Right cardiac atrium (tissue), 5 donors: ENCODE results near the gene CHRNG. TPM values are rescaled to one million over a fixed set of nuclear protein-coding genes. Genes with fewer than 3 reads are reported as not detected.

Source experiments
- ATAC-seq, 2 donors: fragments of 200-7000 bp; cut with Tn5 transposase; one replicate each; pipeline versions ENCODE4 v1.8.0 to v1.9.1; 2020; ENCODE audit warnings: moderate library complexity in 2 of 2, mild to moderate bottlenecking in 1 of 2
- DNase-seq, 3 donors: peaks; one replicate each; pipeline ENCODE4 v3.0.0-alpha.2; 2020
- H3K27ac ChIP-seq: one replicate; pipeline ENCODE4 v1.5.1; 2013; ENCODE audit warnings: mild to moderate bottlenecking, low read length, control low read depth, moderate library complexity
- H3K27me3 ChIP-seq: one replicate; pipeline ENCODE4 v1.6.1; 2013; ENCODE audit not compliant: control insufficient read depth, insufficient read depth
- H3K4me1 ChIP-seq: one replicate; pipeline ENCODE4 v1.6.1; 2013; ENCODE audit warnings: low read length; ENCODE audit not compliant: control insufficient read depth, insufficient read depth
- H3K4me3 ChIP-seq: one replicate; pipeline ENCODE4 v1.5.1; 2013; ENCODE audit warnings: low read length, control low read depth
- H3K9me3 ChIP-seq: one replicate; pipeline ENCODE4 v1.6.1; 2013; ENCODE audit warnings: low read length; ENCODE audit not compliant: control insufficient read depth
- WGBS: extraction: QIAGEN DNeasy Blood & Tissue Kit; methylation state at CpG from one replicate; pipeline ENCODE4 v1.1.7; 2013; 5-methylcytosine and 5-hydroxymethylcytosine counted together
- intact Hi-C, 4 donors: fragments of 100-400 bp; cut with DNase I; formaldehyde crosslinking; loops; one replicate each; pipeline versions ENCODE4 v1.11.0 to v1.14.0; 2022 to 2023
- polyA plus RNA-seq: library from polyadenylated mRNA; stranded (reverse); fragments of 200-250 nt; gene quantifications from one replicate; pipeline ENCODE4 v1.2.3, GENCODE V29; 2013
- total RNA-seq, 4 donors: library from RNA; stranded (reverse); fragmentation: NEBNext Ultra II Directional; extraction: Animal tissue kit (Norgen Biotek cat#: 25700); gene quantifications; one replicate each; pipeline ENCODE4 v1.2.1, GENCODE V29; 2021
- donor health status: healthy with polysubstance abuse.
- donor health status: DM: no; HTN: yes; CAD: no.
- donor health status: DM: no; HTN: no; CAD: no.
- donor health status: DM: no; HTN: yes; CAD: no; lungs with severe emphysema.
- donor health status: DM: yes; HTN: yes; CAD: no.

CHRNG gene
- total and polyA plus RNA-seq, 5 donors = not detected

GRCh38 chr2:232496501-232497270 is 42.8 kb upstream of the CHRNG start:
- intact Hi-C loops = no loop called here
- ATAC-seq (no peak), DNase-seq (peak in 2 of 3 donors; percentile 22 to 43)
- H3K4me3 ChIP-seq = no peak overlapping the region
- 78% methylated on average over 20 of the region's 20 CpGs for WGBS
- no peaks in the 10 kb centered on the region for H3K4me1 ChIP-seq
- H3K27me3 ChIP-seq = no peaks in the 10 kb centered on the region
- H3K9me3 ChIP-seq = no peaks in the 10 kb centered on the region
- H3K27ac ChIP-seq = no peak overlapping the region

DNA sequence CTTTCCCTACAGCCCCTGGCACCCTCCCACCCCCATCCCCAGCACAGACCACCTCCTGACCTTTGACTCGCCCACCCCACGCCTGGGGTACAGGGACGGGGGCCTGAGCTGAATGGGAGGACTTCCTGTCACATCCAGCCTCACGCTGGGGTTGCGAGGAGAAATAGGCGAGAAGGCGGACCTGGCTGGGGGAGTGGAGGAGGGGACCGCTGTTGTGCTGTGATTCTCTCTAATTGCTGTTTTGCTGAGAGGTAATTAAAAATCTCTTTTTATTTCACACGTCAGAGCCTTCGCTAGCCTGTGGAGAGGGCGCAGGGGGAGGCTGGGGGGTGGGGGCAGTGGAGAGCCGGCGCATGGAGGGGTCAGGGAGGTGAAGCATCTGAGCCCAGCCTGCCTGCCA is 42.1 kb upstream of the CHRNG start:
- no peaks in the 10 kb centered on the region for H3K27me3 ChIP-seq
- no peaks in the 10 kb centered on the region for H3K9me3 ChIP-seq
- DNase-seq (peak in 2 of 3 donors; percentile 16 to 34), ATAC-seq (no peak)
- H3K4me3 ChIP-seq = no peak overlapping the region
- 72% methylated on average over 13 of the region's 13 CpGs for WGBS
- intact Hi-C loops = no loop called here
- H3K4me1 ChIP-seq = no peaks in the 10 kb centered on the region
- no peak overlapping the region for H3K27ac ChIP-seq

DNA sequence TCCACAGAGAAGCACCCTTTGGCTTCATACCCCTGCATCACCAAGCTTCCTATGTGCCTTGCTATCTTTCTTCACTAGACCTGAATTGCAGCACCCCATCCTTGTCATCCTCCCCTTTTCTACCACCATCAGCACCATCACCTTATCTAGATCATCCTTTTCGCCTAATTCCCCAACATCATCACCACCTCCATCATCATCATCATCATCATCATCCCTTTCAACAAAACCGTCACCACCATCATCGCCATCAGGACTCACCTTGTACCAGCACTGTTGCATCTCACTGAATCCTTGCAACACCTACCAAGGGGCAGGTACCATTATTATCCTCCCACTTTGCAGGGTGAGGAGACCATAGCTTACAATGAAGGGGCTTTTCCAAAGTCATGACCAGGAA is 41.0 kb upstream of the CHRNG start:
- intact Hi-C loops = no loop called here

DNA sequence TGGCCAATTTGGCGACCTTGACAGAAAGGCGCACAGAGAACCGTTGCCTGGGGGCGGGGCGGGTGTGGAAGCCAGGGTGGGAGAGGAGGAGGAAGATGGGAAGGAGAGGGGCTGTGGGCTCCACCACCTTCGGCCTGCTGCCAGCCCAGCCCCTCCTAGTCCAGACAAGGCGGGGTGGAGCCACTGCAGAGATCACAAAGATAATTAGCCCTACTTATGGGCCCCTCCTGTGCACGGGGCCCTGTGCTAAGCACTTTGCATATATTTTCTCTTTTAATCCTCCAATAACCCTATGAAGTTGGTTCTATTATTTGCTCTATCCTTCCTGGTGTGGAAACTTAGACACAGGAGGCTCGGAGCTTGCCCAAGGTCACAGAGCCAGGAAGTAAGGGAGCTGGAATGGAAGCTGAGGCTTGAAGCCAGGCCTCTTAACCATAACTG is 38.1 kb upstream of the CHRNG start:
- Histone ChIP-seq H3K9me3 (no peaks in the 10 kb centered on the region), H3K4me1 (no peaks in the 10 kb centered on the region), H3K27ac (no peak overlapping the region), H3K27me3 (no peaks in the 10 kb centered on the region), H3K4me3 (no peak overlapping the region)
- intact Hi-C loops = no loop called here
- ATAC-seq (no peak), DNase-seq (peak in 1 of 3 donors; percentile 48)
- WGBS = 79% methylated on average over 9 of the region's 9 CpGs

More for the DNA sequence above, 41.0 kb upstream of the CHRNG start:
- no peak overlapping the region for H3K27ac ChIP-seq
- H3K4me1 ChIP-seq = no peaks in the 10 kb centered on the region
- ATAC-seq (no peak), DNase-seq (no peak)
- no peaks in the 10 kb centered on the region for H3K9me3 ChIP-seq
- H3K4me3 ChIP-seq = no peak overlapping the region
- 94% methylated on average over 3 of the region's 3 CpGs for WGBS
- H3K27me3 ChIP-seq = no peaks in the 10 kb centered on the region

GRCh38 chr2:232501794-232502390 is 37.6 kb upstream of the CHRNG start:
- ATAC-seq (no peak), DNase-seq (peak in 1 of 3 donors; percentile 35)
- H3K27ac ChIP-seq = no peak overlapping the region
- 53% methylated on average over 10 of the region's 10 CpGs for WGBS
- intact Hi-C loops = no loop called here
- no peaks in the 10 kb centered on the region for H3K9me3 ChIP-seq
- no peak overlapping the region for H3K4me3 ChIP-seq
- H3K4me1 ChIP-seq = no peaks in the 10 kb centered on the region
- no peaks in the 10 kb centered on the region for H3K27me3 ChIP-seq

DNA sequence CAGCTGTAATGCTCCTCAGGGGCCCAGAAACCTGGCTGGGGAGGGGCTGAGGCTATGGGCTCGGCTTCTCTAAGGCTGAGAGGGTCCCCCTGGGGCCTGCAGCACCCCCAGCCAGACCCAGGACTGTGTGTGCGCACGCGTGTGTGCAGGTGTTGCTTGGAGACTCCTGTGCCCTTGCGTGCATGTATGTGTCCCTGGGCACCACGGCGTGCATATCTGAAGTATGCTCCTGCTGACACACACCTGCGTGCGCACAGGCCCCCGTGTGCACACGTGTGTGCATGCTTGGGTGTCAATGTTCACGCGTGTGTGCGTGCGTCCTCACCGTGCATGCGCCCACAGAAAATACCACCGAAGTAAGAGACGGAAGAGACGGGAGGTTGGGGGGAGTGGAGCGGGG is 37.0 kb upstream of the CHRNG start:
- 28% methylated on average over 21 of the region's 21 CpGs for WGBS
- no peaks in the 10 kb centered on the region for H3K9me3 ChIP-seq
- H3K4me1 ChIP-seq = no peaks in the 10 kb centered on the region
- DNase-seq (peak in 1 of 3 donors; percentile 47), ATAC-seq (peak; percentile 3 to 8)
- peak overlapping the region; percentile 51 for H3K4me3 ChIP-seq
- no peak overlapping the region for H3K27ac ChIP-seq
- no peaks in the 10 kb centered on the region for H3K27me3 ChIP-seq
- intact Hi-C loops = no loop called here

DNA sequence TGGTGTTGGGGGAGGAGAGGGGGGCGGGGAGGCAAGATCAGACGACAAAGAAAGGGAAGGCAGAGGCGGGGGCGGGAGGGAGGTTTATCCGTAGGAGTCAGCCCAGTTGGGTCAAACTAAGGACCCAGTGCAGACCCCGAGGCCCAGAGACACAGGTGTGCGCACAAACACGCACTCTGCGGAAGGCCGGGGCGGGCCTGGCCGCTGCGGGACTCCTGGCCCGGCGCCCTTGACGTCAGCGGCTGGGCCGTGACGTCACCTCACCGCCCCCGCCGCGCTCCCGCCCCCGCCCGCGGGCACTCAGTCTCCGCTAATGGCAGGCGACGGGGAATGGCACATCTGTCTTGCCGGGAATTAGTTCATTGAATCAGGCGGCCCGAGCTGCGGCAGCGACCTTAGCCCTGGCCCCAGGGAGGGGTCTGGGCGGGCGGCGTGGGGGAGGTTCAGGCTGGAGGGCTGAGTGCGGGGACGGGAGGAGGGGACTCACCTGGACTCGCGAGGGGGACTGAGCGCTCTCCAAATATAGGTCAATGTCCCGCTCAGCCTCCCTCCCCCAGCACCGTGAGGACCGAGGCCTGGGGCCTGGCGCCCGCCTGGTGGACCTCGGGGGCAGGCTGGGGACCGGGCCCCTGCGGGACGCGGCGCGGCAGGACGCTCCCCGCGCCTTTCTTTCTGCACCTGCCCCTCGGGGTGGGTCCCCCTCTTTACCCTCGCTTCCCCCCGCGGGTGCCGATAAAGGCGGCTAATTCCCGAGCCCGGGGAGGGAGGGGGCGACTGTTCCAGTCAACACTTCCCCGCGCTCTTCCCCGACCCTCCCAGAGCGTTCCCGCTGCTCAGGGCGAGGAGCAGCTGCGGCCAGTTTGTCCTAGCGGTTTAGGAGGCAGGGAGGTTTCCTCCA is 36.3 kb upstream of the CHRNG start:
- DNase-seq = peak; percentile 60 to 79 (median 79)
- Histone ChIP-seq H3K9me3 (no peaks in the 10 kb centered on the region), H3K27me3 (no peaks in the 10 kb centered on the region), H3K4me3 (peak overlapping the region; percentile 51), H3K4me1 (no peaks in the 10 kb centered on the region), H3K27ac (no peak overlapping the region)
- ATAC-seq = peak; percentile 72 to 75
- WGBS = 1% methylated on average over 74 of the region's 75 CpGs
- intact Hi-C loops = no loop called here

DNA sequence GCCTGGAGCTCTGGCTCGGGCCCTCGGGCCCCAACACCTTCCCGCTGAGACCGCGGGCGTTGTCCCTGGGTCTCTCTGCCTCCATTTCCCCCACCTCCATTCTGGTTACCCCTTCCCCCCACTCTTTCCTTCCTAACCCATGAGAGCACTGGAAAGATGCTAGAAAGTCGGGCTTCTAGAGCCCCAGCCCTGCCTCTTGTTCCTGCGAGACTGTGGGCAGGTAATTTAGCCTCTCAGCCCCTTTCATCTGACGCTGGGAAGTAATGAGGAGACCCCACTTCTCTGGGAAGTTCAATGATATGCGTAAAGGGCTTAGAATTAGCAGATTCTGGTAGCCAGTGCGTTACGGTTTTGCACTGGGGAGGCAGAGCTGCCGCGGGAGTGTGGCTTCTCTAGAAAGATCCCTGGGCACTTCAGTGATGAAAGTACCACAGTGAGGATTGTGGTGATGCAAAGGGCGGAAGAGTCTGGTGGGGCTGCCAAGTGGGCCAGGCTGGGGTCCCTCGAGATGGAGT is 35.6 kb upstream of the CHRNG start:
- no peak overlapping the region for H3K4me3 ChIP-seq
- H3K27me3 ChIP-seq = no peaks in the 10 kb centered on the region

GRCh38 chr2:232504438-232504837 is 35.1 kb upstream of the CHRNG start:
- intact Hi-C loops = no loop called here
- Histone ChIP-seq H3K9me3 (no peaks in the 10 kb centered on the region), H3K27me3 (no peaks in the 10 kb centered on the region), H3K4me1 (no peaks in the 10 kb centered on the region), H3K4me3 (no peak overlapping the region), H3K27ac (no peak overlapping the region)
- DNase-seq (peak in 1 of 3 donors; percentile 12), ATAC-seq (no peak)
- 81% methylated on average over 2 of the region's 2 CpGs for WGBS

More for the DNA sequence above, 35.6 kb upstream of the CHRNG start:
- no peak for ATAC-seq
- no peaks in the 10 kb centered on the region for H3K9me3 ChIP-seq
- H3K27ac ChIP-seq = no peak overlapping the region
- H3K4me1 ChIP-seq = no peaks in the 10 kb centered on the region
- intact Hi-C loops = no loop called here
- WGBS = 26% methylated on average over 16 of the region's 16 CpGs
- peak in 1 of 3 donors; percentile 33 for DNase-seq

DNA sequence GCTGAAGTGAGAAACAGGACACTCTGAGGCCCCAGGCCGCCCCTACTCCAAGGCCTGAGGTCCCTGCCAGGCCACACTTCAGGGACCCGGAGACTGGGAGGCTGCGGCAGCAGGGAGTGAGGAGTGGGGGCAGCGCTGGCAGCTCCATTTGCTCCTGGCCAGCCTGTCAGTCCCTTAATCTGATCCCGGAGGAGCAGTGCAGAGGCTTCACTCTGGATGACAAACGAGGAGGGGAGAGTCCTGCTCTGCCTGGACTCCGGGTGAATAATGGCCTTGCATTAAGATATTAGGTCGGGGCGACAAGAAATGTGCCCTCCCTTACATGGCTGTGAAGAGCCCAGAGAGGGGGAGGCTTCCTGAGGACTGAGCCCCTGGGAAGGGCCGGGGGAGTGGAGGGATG is 33.6 kb upstream of the CHRNG start:
- Histone ChIP-seq H3K27ac (no peak overlapping the region), H3K9me3 (no peaks in the 10 kb centered on the region), H3K27me3 (no peaks in the 10 kb centered on the region), H3K4me3 (no peak overlapping the region), H3K4me1 (no peaks in the 10 kb centered on the region)
- 47% methylated on average over 10 of the region's 10 CpGs for WGBS
- peak in 1 of 3 donors; percentile 9 for DNase-seq
- intact Hi-C loops = no loop called here
- ATAC-seq = no peak
